IPS DF 6.9 (cell line): ENCODE results near the gene ATP11C.

ENCODE experiments used
- DNase-seq: peaks from one replicate; pipeline ENCODE4 v3.0.0-alpha.2; 2013; ENCODE audit warnings: low read depth, low spot score
- H3K27ac ChIP-seq: one replicate; pipeline ENCODE4 v1.5.1; 2013; ENCODE audit warnings: low read length, control low read depth
- H3K27me3 ChIP-seq: 2 replicates; pipeline ENCODE4 v1.6.1; 2013; ENCODE audit warnings: mild to moderate bottlenecking, low read length; ENCODE audit not compliant: control insufficient read depth, insufficient read depth
- H3K36me3 ChIP-seq: 2 replicates; pipeline ENCODE4 v1.6.1; 2013; ENCODE audit warnings: low read length; ENCODE audit not compliant: control insufficient read depth, insufficient read depth
- H3K4me1 ChIP-seq: 2 replicates; pipeline ENCODE4 v1.6.1; 2013; ENCODE audit warnings: low read length; ENCODE audit not compliant: control insufficient read depth, insufficient read depth
- H3K4me3 ChIP-seq: 2 replicates; pipeline ENCODE4 v1.5.1; 2013; ENCODE audit warnings: mild to moderate bottlenecking, low read length
- H3K9me3 ChIP-seq: 2 replicates; pipeline ENCODE4 v1.6.1; 2013; ENCODE audit warnings: low read length, inconsistent platforms; ENCODE audit not compliant: control insufficient read depth, insufficient read depth
- WGBS: extraction: QIAGEN DNeasy Blood & Tissue Kit; methylation state at CpG from one replicate; pipeline ENCODE4 v1.1.7; 2013; ENCODE audit warnings: mixed read lengths, missing lambda C conversion rate; ENCODE audit not compliant: insufficient read length, insufficient coverage; 5-methylcytosine and 5-hydroxymethylcytosine counted together

ATP11C gene

GRCh38 chrX:139783030-139783429 is 149.8 kb downstream of the ATP11C start:
- H3K36me3 ChIP-seq, result no peaks in the 10 kb centered on the region
- H3K4me3 ChIP-seq, result no peak overlapping the region
- no peak for DNase-seq
- no peaks in the 10 kb centered on the region for H3K4me1 ChIP-seq
- no peaks in the 10 kb centered on the region for H3K9me3 ChIP-seq
- WGBS, result no CpG with 5 or more reads among the region's 3 CpGs
- no peak overlapping the region for H3K27ac ChIP-seq
- H3K27me3 ChIP-seq, result no peaks in the 10 kb centered on the region

- Histone ChIP-seq H3K4me3 (no peak overlapping the region), H3K27ac (no peak overlapping the region), H3K27me3 (no peaks in the 10 kb centered on the region), H3K4me1 (no peaks in the 10 kb centered on the region), H3K36me3 (0 out of 2 replicates have a peak, but pooled peaks cover 2% of the 10 kb centered on the region), H3K9me3 (no peaks in the 10 kb centered on the region)
- no CpG with 5 or more reads among the region's 3 CpGs for WGBS
- no peak for DNase-seq
Measured at GRCh38 chrX:139776599-139776998, 156.3 kb downstream of the ATP11C start.

GRCh38 chrX:139770366-139770765 is 162.5 kb downstream of the ATP11C start:
- H3K27me3 ChIP-seq, result no peaks in the 10 kb centered on the region
- H3K36me3 ChIP-seq, result 0 out of 2 replicates have a peak, but pooled peaks cover 2% of the 10 kb centered on the region
- WGBS, result no CpG with 5 or more reads among the region's 2 CpGs
- H3K9me3 ChIP-seq, result no peaks in the 10 kb centered on the region
- DNase-seq, result no peak
- no peak overlapping the region for H3K4me3 ChIP-seq
- no peaks in the 10 kb centered on the region for H3K4me1 ChIP-seq
- no peak overlapping the region for H3K27ac ChIP-seq

GRCh38 chrX:139766545-139766983 is 166.3 kb downstream of the ATP11C start:
- H3K27ac ChIP-seq, result no peak overlapping the region
- no peaks in the 10 kb centered on the region for H3K36me3 ChIP-seq
- H3K27me3 ChIP-seq, result no peaks in the 10 kb centered on the region
- WGBS, result no CpG with 5 or more reads among the region's 5 CpGs
- H3K4me3 ChIP-seq, result no peak overlapping the region
- H3K9me3 ChIP-seq, result no peaks in the 10 kb centered on the region
- DNase-seq, result no peak
- no peaks in the 10 kb centered on the region for H3K4me1 ChIP-seq

- H3K27me3 ChIP-seq, result no peaks in the 10 kb centered on the region
- DNase-seq, result no peak
- no CpG with 5 or more reads among the region's 4 CpGs for WGBS
- H3K4me3 ChIP-seq, result no peak overlapping the region
- H3K36me3 ChIP-seq, result no peaks in the 10 kb centered on the region
- no peak overlapping the region for H3K27ac ChIP-seq
- H3K9me3 ChIP-seq, result no peaks in the 10 kb centered on the region
- no peaks in the 10 kb centered on the region for H3K4me1 ChIP-seq
Measured at GRCh38 chrX:139762400-139763183, 170.3 kb downstream of the ATP11C start.

GRCh38 chrX:139759637-139760036 is 173.2 kb downstream of the ATP11C start:
- no peaks in the 10 kb centered on the region for H3K36me3 ChIP-seq
- H3K9me3 ChIP-seq, result no peaks in the 10 kb centered on the region
- WGBS, result no CpG with 5 or more reads among the region's 4 CpGs
- no peaks in the 10 kb centered on the region for H3K4me1 ChIP-seq
- H3K27me3 ChIP-seq, result no peaks in the 10 kb centered on the region
- H3K27ac ChIP-seq, result no peak overlapping the region
- no peak for DNase-seq
- no peak overlapping the region for H3K4me3 ChIP-seq

GRCh38 chrX:139758809-139759208 is 174.0 kb downstream of the ATP11C start:
- H3K9me3 ChIP-seq, result no peaks in the 10 kb centered on the region
- H3K27me3 ChIP-seq, result no peaks in the 10 kb centered on the region
- no peaks in the 10 kb centered on the region for H3K4me1 ChIP-seq
- H3K4me3 ChIP-seq, result no peak overlapping the region
- no peak for DNase-seq
- no peaks in the 10 kb centered on the region for H3K36me3 ChIP-seq
- WGBS, result no CpG with 5 or more reads among the region's 1 CpG
- no peak overlapping the region for H3K27ac ChIP-seq

- Histone ChIP-seq H3K27ac (no peak overlapping the region), H3K4me1 (no peaks in the 10 kb centered on the region), H3K4me3 (no peak overlapping the region), H3K36me3 (no peaks in the 10 kb centered on the region), H3K27me3 (no peaks in the 10 kb centered on the region), H3K9me3 (no peaks in the 10 kb centered on the region)
- WGBS, result no CpG with 5 or more reads among the region's 4 CpGs
- no peak for DNase-seq
Measured at GRCh38 chrX:139758250-139758649, 174.6 kb downstream of the ATP11C start.

- no peaks in the 10 kb centered on the region for H3K4me1 ChIP-seq
- H3K27me3 ChIP-seq, result no peaks in the 10 kb centered on the region
- no peak for DNase-seq
- WGBS, result no CpG with 5 or more reads among the region's 3 CpGs
- no peak overlapping the region for H3K27ac ChIP-seq
- no peaks in the 10 kb centered on the region for H3K36me3 ChIP-seq
- no peaks in the 10 kb centered on the region for H3K9me3 ChIP-seq
- H3K4me3 ChIP-seq, result no peak overlapping the region
Measured at GRCh38 chrX:139751053-139751452, 181.8 kb downstream of the ATP11C start.

- H3K4me3 ChIP-seq, result no peak overlapping the region
- no peaks in the 10 kb centered on the region for H3K27me3 ChIP-seq
- H3K27ac ChIP-seq, result no peak overlapping the region
- H3K9me3 ChIP-seq, result no peaks in the 10 kb centered on the region
- DNase-seq, result no peak
- H3K4me1 ChIP-seq, result no peaks in the 10 kb centered on the region
- no peaks in the 10 kb centered on the region for H3K36me3 ChIP-seq
Measured at GRCh38 chrX:139750390-139750789, 182.5 kb downstream of the ATP11C start.

GRCh38 chrX:139739138-139739537 is 193.7 kb downstream of the ATP11C start:
- no peak overlapping the region for H3K27ac ChIP-seq
- H3K4me3 ChIP-seq, result no peak overlapping the region
- no CpG with 5 or more reads among the region's 2 CpGs for WGBS
- no peaks in the 10 kb centered on the region for H3K36me3 ChIP-seq
- no peaks in the 10 kb centered on the region for H3K27me3 ChIP-seq
- H3K4me1 ChIP-seq, result no peaks in the 10 kb centered on the region
- no peak for DNase-seq
- H3K9me3 ChIP-seq, result no peaks in the 10 kb centered on the region
